HG03354 (cell line): ENCODE measurements around the gene LIMD2.

Experiments
- ATAC-seq: cut with Tn5 transposase; IDR thresholded peaks from one replicate; pipeline ENCODE4 v1.9.1; 2021; ENCODE audit warnings: mild to moderate bottlenecking; ENCODE audit not compliant: unreplicated experiment, poor library complexity, severe bottlenecking

Gene LIMD2

DNA sequence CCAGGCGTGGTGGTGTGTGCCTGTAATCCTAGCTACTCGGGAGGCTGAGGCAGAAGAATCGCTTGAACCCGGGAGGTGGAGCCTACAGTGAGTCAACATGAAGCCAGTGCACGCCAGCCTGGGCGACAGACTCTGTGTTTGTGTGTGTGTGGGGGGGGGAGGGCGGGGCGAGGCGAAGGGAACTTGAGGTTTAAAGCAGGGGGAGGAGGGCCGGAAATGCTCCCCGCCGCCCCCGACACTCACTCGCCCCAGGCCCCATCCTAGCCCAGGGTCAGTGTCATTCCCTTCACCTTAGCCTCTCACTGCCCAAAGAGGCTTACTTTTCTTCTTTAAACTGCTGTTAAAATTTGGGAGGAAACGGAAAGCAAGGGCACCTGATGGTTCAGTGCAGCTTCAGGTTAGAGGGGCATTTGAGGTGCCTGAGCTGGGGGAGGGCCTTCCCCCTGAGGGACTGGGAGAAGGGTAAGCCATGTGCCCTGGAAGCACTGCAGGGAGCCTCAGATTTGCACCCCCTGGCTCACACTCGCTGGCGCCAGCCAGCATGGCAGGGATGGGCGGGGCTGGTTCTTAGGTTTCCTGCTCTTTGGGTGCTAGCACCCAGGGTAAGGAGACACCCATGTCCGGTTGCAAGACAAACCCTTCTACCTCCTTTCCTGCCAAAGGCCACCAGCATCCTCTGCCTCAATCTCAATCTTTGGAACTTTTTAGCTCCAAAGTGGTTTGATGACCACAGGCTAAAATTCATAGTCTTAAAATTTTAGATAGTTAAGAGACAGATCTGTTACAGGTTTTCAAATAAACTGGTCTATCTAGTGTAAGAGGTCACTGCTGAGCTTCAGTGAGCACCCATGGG lies 2.2 kb upstream of the LIMD2 start:
- no peak for ATAC-seq

DNA sequence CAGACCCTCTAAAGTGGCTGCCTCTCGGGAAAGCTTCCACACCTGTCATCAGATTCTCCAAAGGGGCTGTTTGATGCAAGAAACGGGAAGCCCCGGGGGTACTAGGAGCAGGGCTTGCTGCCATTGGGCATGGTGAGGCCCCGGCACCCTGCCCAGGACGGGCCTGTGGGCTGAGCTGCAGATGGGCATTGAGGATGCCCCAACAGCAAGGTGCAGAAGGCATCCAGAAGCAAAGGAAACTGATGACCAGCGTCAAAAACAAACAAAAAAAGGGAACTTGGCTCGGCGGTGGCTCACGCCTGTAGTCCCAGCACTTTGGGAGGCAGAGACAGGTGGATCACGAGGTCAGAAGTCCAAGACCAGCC lies 1.5 kb upstream of the LIMD2 start:
- ATAC-seq = no peak

DNA sequence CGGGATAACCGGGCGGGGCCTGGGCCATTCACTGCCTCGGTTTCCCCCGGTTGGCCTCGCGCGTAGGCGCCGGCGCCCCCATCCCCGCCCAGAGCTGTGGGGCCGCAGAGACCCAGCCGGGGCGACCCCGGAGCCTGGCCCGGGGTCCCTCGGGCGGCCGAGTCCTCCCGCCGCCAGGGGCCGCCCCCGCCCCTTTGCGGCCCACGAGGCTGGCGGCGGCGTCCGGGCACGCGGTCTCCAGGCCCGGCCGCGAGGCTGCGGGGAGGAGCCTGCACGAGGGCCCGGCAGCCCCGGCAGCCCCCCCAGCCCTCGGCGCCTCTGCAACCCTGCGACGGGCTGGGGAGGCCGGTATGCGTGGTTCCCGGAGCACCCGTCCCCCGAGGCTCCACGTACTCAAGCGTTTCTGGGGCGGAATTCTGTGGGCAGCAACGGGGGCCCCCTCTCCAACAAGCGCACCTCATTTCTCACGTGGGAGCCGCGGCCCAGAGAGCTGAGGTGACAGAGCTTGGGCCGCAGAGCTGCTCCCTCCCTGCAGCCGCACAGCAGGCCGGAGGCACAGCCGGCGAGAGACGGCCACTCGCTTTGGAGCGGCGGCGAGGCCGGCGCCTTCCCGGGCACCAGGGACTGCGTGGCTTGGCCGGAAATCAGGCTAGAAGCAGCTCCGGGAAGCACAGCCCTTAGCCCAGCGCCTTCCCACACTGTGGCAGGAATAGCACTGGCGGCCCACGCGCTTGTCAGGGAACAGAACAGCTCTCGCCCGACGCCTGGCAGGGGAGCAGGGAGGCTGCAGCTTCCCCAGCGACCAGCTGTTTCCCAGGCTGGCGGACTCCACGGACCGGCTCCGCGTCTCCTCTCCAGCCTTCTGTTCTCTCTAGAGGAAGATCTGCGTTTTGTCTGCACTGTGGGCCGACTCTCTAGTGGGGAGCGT lies 867 bp upstream of the LIMD2 start:
- peak; percentile 19 for ATAC-seq

DNA sequence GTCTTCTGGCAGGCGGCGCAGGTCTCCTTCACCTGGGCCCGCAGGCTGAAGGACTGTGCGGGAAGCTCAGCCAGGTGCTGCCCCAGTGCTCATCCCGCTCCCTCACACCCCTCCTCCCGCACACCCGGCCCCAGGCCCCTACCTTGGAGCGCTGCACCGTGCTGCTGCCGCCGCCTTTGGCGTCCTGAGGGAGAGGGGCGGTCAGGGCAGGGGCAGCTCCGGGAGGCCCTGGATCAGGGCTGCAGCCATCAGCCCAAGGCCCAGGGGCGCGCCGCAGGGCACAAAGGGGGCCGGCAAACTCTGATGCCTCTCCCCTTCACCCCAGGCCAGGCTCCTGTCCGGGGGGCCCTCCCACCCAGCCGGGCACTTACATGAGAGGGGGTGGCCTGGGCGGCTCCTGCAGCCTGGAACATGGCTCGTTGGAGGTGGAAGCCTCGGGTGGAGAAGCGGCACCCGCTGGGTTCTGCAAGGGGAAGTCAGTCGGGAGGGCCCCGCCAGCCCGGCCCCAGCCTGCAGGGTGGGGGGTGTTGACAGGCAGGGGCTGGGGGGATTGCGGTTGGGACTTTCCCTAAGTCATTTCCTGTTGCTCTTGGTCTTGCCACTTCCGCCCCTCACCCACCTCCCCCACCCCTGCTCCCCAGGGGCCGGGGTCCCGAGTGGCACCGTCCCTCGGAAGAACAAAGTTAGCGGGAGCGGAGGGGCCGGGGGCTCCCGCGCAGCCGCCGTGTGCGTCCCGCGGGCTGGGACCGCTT lies 863 bp downstream of the LIMD2 start:
- peak; percentile 36 for ATAC-seq

DNA sequence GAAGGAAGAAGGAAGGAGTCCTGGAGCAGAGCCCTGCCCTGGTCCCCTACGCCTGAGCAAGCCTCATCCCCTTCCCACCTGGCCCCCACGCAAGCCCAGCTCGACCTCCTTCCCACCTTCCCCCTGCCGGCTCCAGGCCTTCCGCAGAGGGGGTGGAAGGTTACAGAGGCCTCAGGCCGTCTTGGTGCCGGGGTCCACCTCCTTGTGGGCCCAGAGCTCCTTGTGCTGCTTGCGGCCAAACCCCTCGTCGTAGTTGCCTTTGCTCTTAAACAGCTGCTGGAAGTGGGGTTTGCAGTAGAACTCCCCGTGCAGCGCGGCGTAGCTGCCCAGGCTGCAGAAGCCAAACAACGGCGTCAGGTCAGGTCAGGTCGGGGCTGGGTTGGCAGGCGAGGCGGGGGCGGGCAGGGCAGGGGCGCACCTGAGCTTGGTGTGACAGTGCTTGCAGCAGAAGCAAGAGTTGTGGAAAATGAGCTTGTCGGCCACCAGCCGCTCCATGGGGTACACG lies 1.5 kb downstream of the LIMD2 start:
- ATAC-seq = no peak

DNA sequence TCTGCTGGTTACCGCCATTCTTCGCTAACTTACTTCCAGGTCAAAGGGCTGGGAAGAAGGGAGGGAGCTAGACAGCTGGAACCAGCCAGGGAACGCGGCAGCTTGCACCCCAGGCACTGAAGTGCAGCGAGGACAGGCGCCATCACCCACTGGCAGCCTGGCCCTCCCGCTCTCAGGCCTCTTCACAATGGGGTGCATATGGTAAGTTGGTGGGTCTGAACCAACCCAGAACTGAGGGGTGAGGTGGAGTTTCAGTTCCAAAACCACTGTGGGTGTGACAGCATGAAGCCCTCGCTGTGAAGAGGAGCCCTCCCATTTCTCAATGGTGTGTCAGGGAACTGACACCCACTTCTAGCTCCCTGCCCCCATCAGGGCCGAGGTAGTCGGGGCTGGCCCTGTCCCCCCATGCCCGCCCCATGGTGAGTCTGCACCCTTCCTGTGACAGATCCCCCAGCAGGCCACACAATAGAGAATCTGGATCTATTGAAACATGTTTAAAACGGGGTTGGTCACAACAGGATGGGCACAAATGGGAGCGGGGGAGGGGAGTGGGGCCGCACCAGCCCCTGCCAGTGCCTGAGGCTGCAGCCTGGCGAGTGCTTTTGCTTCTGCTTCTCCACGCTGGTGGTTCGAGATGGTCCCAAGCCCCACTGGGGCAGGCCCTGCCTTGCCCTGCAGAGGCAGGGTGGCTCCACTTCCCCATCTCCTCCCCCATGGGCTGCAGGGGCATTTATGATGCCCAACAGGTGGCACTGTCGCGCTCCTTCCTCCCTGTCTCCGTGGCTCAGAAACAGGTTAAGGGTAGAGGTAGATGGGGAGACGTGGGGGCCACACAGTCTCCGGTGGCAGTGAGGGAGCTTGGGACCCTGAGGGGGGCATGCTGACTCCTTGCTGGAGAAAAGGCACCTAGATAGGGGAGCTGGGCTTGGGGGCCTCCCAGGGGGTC lies 2.3 kb downstream of the LIMD2 start:
- peak; percentile 22 for ATAC-seq

DNA sequence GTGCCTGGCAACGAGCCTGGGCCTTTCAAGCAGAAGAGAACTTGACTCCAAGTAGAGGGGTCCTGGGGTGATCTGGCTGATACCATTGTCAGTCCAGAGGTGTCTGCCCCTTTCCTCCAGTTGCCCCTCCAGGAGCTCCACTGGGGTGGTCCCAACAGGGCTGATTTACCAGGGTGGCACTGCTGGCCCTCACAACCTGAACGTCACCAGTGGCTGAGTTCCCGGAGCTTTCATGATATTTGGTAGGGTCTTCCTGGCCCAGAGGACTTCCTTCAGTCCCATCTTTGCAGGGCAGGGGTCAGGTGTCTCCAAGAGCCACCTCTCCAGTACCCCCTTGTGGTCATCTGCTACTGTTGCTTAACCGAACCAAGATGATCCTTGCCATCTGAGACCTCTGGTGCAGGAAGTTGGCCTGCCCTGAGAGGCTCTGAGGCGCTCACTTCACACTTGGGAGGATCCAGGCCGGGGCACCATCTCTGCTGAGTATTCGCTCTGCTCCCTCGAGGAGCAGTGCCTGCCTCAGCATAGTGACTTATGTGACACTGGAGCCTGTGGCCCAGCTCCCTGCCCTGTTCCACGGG lies 3.5 kb downstream of the LIMD2 start:
- ATAC-seq = no peak

DNA sequence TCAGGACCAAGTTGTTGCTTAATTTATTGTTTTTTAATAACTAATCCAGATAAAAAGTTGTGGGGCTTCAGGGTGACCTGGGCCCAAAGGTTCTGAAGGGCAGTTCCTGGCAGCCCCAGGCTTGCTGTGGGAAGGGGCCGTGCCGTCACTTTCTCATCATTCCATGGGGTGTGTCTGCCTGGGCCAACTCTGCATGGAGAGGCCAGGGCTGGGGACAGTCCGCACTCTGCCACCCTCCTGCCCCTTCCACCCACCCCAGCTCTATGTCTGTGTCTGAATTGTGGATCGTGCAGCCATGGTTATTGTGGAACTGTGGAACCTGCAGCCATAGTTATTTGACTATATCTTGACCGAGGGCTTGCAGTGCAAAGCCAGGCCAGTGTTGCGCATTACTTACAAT lies 4.0 kb downstream of the LIMD2 start:
- no peak for ATAC-seq

DNA sequence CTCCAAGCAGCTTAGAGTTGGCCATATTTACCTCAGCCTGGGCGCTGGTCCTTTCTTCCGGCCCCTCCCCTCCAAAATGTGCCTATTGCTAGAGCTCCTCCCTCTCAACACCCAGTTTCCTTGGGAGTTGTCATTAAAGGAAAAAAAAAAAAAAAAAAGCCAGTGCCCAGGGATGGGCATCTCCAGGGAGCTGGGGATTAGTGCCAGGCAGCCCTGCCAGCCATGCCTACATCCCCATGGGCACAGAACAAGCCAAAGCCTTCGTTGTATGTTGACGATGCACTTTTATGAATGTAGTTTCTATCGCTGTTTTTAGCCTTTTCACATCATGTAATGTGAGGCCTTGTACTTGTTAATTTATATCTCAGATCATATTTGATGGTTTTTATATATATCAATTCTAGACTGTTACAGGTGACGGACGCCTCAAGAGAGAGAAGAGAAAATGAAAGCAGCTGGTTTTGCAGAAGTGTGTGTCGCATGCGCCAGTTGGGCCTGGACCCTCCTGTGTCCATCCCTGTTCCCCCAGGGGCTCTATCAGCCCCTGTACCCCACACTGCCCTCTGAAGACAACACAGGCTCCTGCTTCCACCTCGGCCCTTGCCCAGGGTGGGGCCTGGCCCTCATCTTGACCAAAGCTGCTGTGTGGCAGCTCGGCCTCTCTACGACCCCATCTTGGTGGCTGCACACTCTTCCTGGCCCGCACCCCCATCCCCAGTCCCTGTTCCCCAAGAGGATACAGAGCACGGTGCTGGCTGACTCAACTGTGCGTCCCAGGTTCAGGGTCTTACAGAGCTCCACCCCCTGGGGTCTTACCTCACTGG lies 4.8 kb downstream of the LIMD2 start:
- ATAC-seq = no peak

DNA sequence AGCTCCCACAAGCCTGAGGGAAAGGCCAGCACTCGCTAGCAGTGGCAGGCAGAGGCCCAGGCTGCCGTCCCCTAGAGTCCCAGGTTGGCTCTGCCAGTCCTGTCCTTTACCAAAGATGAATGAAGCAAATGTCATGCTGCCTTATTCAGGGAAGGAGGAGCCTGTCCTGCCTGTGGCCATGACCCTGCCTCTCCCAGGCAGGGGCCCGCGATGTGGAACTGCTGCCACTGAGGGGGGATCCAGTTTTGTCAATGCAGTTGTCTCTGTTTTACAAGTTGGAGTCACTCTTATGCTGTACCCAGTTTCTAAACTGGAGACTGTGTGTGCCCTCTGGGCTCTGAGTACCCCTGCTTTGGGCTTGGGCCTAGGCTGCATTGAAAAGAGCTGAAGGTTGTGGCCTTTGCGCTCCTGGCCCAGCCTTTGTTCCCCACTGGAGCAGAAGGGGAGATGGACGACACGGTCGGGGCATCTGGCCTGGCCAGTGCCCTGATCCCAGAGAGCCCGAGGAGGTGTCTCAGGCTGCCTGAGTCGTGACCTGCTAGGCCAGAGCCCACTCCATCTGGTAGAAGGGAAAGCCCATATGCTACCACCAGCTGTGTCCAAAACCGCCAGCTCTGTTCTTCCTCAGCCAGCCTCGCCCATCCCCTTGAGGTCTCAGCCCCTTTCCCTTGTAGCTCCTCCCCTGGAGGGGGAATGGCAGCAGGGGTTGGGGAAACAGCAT lies 5.5 kb downstream of the LIMD2 start:
- no peak for ATAC-seq

DNA sequence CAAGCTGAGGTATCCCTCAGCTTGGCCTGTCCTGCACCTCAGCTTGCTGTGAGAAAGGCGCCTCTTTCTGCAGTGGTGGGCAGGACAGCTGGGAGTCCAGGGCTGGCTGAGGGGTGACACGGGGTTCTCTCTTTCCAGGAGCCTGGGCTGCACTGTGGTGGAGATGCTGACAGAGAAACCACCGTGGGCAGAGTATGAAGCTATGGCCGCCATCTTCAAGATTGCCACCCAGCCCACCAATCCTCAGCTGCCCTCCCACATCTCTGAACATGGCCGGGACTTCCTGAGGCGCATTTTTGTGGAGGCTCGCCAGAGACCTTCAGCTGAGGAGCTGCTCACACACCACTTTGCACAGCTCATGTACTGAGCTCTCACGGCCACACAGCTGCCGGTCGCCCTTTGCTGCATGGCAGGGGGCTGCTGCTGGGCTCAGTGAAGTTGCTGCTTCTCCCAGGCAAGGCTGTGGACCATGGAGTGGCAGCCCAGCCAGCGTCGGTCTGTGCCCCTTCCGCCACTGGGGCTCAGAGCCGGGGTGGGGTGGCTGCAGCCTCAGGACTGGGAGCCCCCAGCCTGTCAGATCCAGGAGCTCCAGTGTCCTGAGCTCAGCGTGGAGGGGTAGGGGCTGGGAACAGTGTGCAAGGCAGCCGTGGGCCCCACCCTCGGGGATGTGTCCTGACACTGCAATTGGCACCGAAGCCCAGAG lies 6.4 kb downstream of the LIMD2 start:
- ATAC-seq = no peak

DNA sequence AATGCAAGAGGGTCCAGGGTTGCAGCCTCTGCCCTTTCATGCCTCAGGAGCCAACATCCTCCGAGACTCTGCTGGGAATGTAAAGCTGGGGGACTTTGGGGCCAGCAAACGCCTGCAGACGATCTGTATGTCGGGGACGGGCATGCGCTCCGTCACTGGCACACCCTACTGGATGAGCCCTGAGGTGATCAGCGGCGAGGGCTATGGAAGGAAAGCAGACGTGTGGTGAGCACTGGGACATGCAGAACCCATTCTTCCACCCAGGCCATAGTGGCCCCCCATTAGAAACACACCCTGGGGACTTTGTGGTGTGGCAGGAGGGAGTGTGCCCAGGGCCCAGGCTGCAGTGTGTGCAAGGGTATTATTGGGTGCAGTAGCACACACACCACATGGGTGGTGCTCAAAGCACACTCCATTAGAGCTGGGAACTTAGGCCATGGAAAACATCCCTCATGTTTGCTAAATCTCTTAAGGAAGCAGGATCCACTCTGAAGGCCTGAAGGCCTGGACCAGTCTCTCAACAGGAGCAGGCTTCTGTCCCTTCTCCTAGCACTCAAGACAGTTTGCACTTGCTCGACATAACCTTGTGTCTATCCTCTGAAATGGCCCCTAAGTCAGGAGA lies 7.6 kb downstream of the LIMD2 start:
- ATAC-seq = no peak

DNA sequence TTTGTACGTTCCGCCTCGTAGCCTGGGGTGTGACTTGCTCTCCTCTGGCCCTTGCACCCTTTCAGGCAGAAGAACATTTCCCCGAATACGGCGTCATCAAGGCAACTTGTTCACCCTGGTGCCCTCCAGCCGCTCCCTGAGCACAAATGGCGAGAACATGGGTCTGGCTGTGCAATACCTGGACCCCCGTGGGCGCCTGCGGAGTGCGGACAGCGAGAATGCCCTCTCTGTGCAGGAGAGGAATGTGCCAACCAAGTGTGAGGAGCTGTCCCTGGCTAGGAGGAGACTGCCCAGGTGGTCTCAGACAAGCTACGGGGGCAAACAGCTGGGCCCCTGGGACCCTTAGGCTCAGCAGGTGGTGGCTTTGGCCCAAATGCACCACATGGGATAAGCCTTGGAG lies 10.4 kb downstream of the LIMD2 start:
- no peak for ATAC-seq

DNA sequence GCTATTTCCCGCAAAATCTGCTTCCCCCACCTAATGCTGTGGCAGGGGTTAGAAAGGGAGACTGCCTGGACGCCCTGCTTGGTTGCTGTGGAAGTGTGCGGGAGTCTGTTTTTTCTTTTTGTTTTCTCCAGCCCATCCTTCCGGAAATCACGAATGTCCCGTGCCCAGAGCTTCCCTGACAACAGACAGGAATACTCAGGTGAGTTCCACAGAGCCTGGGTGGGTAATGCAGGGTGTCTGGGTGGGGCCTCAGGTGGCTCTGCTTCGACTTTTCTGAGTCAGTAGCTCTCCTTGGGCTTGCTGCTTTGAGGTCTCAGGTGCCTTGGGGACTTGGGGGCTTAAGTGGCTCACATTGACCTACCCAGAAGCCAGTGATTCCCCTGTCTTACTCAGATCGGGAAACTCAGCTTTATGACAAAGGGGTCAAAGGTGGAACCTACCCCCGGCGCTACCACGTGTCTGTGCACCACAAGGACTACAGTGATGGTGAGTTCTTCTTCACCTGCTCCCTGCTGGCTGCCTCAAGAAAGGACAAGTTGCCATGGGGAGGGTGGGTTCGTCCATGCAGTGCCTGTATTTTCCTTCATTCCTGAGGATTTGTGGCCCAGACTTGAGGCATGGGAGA lies 11.4 kb downstream of the LIMD2 start:
- ATAC-seq = no peak

DNA sequence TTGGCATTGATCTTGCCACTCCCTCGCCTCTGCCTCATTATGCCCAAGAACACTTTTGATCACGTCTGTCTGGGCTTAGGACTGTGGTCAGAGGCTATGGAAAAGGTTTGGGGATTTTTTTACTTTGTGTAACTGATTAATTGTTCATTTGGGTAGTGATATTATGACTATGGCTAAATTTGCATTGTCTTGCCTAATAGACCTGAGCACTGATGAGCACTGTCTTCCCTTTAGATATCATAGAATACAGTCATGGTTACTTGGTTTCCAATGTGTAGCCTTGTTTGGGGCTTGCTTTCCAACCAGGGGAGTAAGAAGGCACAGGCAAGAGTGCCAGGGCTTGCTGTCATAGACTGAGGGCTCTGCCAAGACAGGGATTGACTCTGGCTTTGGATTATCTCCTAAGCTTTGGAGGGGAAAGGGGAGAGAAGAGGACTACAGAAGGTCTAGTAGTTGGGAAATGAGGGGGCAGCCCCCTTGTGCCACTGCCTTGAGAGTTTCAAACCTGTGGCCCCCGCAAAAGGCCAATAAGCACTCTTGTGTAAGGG lies 13.7 kb downstream of the LIMD2 start:
- ATAC-seq = no peak

DNA sequence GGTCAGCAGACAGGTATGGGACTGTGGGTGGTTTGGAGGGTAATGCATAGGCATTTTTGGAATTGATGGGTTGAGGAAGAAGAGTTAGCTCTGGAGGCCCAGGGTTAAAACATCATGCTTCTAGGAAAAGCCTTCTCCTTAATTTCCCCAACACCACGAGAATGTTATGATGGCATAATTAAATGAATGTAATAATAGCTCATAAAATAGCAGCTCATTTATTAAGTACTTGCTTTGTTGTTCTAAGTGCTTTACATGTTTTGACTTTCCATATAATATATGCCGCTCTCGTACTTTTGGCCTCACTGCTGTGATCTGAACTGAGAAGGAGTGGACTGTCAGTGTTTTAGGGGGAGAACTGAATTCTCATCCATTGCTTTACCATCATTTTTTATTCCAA lies 14.3 kb downstream of the LIMD2 start:
- no peak for ATAC-seq
